Measurements from ENCODE around the gene TTC23.
"Not testable (repeated sequence)": the region's sequence is repeated elsewhere in the genome, so short reads cannot be mapped to it uniquely, and the experiment has no call there.

The TTC23 gene

DNA sequence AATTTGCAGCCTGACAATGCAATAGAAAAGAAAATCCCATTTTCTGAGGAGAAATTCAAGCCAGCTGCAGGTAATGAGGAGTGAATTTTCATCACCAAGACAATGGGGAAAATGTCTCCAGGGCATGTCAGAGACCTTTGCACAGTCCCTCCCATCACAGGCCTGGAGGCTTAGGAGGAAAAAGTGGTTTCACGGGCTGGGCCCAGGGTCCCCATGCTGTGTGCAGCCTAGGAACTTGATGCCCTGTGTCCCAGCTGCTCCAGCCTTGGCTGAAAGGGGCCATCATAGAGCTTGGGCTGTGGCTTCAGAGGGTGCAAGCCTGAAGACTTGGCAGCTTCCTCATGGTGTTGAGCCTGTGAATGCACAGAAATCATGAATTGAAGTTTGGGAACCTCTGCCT lies 57.2 kb downstream of the TTC23 start:
- DNase-seq = not testable (repeated sequence)

DNA sequence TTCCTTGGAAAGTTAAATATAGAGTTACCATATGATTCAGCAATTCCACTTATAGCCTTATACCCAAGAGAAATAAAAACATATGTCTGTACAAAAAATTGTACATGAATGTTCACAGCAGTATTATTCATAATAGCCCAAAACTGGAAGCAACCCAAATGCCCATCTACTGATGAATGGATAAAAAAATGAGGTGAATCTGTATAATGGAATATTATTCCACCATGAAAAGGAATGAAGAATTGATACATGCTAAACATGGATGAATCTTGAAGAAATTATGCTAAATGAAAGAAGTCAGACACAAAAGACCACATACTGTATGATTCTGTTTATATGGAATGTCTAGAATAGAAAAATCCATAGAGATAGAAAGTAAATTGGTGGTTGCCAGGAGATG lies 61.4 kb downstream of the TTC23 start:
- DNase-seq = no peak

DNA sequence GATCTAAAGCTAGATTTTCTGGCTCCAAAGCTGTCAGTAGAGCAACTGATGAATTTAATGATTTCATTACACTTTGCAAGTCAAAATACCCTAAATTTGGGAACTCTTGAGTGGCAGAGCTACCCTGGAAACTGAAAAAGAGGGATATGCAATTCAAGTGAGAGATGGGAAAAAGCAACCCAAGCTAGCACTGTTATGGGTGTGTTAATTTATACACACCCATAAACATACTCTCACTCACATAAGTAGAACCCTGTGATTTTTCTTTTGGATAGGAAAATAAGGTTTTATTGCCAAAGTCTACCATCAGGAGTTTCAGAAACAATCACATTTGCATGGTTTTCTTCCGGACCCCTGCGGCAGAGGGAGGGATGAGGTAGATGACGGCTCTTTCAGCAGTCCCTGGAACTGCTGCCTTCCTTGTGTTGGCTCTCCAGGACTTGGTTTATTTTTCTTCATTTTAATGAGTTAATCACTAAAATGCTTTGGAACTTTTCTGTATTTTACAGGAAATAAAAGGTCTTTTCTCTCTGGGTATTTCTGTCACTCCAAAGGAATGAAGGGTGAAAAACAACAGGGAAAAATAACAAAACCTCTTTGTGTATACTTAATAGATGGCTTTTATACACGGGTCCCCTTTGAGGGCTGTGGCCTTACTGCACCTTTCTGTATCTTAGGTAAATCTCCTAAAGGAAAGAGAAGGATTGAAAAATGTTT lies 63.8 kb downstream of the TTC23 start:
- no peak for DNase-seq

DNA sequence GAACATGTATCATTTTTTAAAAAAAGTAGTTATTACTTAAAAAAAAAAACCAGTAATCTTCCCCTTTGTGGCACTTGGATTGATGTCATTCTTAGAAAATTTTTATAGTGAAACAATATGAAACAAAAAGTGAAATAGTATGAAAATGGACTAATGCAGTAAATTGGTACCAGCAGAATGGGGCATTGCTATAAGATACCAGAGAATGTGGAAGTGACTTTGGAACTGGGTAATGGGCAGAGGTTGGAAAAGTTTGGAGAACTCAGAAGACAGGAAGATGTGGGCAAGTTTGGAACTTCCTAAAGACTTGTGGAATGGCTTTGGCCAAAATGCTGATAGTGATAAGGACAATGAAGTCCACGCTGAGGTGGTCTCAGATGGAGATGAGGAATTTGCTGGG lies 66.6 kb downstream of the TTC23 start:
- DNase-seq = no peak

DNA sequence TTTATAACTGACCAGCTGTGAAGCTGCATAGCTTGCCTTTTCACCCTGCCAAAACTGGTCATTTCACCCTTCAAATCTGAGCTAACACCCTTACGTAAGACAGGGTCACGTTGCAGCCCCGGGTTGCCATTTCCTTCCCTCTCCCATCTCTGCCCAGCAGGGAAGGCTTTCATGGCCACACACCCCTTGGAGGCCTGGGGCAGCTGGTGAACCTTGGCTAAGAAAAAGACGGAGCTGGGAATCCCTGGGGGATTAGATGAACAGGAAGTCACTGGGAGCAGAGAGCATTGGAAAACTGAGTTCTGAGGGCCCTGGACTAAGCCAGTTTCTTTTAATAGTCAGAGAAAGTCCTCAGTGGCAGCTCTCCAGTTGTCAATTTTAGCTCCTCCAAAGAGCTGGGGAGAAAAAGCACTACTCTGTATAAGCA lies 67.8 kb downstream of the TTC23 start:
- peak; percentile 81 for DNase-seq

DNA sequence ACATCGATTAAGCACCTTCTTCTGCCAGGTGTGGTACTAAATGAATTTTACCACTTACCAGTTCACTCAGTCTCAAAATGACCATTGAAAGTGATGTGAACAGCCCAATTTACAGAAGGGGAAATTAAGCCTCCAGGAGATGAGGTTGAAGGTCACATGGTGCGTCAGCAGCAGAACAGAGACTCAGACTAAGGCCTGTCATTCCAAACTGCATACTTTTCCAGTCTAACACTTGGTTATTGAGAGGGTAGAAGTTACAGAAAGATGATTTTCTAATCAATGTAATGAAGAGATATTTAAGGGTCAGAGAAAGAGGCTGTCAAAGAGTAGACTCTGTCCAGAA lies 68.4 kb downstream of the TTC23 start:
- no peak for DNase-seq

DNA sequence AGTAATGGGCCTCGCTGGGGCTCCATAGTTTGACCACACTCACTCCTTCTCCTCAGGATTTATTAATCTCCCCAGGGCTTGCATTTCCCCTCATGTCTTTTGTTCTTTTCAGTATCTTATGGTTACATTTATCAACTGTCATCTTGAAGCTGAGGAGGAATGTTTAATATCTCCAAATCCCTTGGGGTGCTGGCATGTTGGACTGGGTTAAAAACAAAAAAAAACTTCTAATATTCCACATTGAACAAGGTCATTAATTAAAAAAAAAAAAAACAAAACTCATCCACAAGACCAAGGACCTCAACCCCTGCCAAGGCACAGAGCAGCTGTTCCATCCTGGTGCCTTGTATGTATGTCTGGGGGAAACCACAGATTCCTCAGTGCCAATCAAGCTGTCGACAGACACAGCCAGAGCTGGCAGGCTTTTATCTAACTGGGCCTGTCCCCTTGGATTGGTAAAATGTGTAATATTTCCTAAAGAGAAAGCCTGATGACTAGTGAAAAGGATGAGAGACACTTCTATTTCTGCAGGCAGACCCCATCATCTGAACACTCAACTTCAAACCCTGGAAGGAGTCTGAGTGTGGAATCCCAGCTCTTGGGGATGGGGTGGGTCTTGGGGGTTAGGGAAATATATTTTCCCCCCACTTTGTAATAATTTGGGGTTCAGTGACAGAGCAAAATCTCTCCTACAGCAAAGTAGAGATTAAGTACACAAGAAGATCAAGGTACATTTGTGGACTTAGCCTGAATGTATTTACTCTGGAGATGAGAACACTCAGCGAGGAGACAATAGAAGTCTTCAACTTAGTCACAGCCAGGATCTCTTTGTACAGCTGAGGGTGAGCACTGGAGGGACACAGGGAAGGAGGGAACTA lies 69.1 kb downstream of the TTC23 start:
- peak; percentile 46 for DNase-seq

DNA sequence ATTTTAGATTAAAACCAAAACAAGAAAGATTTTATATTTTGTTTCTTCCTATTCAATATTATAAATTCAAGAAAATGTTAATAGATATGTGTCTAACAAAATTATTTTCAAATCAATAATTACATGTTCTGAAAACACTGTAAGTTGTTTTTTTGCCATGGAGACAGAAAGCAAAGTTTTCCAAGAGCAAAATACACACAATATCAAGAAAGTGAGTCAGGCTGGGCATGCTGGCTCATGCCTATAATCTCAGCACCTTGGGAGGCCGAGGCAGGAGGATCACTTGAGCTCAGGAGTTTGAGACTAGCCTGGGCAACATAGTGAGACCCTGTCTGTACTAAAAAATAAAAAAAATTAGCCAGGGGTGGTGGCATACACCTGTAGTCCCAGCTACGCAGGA lies 71.7 kb downstream of the TTC23 start:
- no peak for DNase-seq

DNA sequence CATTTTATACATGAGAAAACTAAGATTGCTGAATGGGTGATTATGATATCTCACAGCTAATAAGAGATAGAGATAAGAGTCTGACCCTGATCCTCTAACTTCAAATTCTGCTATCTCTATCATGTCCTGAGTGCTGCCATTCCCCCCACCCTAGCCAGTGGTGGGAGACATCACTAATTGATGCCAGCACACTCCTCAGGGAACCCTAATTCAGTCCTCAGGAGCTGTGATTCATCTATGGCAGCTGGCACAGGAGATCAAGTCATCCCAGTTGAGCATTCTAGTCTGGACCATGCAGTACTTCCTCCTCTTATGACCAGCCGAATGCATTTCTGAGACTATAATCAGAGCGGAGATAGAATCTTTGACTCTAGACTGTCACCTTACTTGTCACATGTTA lies 72.6 kb downstream of the TTC23 start:
- DNase-seq = no peak

DNA sequence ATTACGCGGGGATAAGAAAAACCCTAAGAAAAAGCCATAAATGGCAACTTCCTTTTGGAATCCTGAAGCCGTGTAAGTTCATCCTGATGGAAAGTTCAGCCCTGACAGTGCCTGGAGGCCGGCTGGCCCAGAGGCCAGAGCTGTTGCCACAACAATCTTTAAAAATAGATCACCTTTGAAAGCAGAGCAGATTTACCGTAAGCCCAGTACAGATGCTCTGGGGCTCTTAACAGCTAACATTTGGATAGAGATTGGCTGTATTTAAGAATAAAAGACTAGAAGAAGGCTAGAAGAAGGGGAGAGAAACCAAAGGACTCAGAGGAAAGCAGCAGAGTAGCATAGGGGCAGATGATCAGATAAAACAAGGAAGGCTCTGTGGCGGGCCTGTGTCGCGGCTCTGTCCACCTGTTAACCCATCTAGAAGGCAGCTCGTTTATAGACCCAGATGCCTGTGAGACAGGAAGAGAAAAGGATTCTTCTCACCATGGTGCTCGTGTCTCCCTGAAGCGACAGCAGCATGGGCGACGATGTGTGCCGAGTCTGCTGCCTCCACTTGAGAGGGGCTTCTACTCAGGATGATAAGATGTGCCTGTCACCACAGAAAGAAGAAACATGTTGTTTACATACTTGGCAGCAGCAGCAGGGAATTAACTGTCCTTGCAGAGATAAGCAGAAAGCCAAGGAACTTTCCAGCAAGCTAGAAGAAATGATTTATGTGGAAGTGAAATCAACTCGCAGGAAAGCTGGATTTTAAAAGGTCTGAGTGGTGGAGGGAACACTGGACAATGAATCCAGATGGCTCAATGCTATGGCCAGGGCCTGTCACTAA lies 74.6 kb downstream of the TTC23 start:
- DNase-seq = no peak

DNA sequence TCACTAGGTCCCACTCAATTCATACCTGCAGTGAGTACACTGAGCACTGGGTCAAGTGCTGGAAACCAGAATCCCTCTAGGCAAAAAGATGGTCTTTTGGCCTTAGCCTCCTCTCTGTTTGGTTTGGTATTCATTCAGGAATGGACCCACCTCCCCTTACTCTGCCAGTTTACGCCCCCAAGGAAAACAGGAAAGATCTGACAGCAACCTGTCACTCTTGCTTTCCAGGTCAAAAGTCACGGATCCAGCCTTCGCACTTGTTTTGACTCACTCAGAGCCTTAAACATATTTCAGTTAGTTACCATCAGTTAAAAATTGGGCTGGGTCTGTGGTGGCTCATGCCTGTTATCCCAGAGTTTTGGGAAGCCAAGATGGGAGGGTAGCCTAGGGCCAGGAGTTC lies 76.4 kb downstream of the TTC23 start:
- DNase-seq = no peak

DNA sequence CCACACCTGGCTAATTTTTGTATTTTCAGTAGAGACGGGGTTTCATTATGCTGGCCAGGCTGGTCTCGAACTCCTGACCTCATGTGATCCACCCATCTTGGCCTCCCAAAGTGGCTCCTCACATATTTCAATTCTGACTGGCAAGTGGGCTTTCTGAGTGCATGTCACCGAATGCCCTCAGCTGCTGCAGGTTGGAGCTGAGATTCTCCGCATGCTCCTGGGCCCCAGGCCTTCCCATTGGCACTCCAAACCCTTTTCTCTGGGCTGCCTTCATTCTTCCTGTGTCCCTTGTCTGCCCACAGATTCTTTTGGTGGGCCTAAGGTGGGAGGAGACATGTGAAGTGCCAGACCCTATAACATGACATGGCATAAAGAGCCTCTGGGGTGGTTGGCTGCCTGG lies 77.2 kb downstream of the TTC23 start:
- DNase-seq = no peak

DNA sequence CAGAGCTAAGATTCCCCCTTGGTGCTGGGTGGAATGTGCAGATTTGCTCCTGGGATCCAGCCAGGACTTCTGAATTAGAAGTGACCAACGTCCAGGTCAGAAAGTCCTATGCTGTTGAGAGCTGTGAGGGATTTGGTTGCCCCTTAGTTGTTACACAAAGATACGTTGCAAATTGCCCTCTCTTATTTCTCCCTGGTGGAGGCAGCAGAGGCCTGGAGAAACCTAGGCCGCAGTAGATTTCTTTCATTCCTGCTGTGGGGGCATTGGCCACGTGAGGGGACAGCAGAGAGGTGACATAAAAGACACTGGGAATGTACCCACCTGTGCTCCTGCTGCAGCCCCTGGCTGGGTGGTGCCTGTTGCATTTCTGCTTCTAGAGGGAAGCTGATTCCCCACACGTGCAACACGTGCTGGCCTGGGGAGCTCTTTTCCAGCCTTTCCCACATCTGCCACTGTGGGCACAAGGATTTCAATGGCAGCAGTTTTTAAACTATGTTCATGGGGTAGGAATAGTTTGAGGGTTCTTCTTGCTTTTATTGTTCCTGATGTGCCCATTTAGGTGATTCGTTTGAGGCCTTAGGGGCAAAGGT lies 78.8 kb downstream of the TTC23 start:
- no peak for DNase-seq

DNA sequence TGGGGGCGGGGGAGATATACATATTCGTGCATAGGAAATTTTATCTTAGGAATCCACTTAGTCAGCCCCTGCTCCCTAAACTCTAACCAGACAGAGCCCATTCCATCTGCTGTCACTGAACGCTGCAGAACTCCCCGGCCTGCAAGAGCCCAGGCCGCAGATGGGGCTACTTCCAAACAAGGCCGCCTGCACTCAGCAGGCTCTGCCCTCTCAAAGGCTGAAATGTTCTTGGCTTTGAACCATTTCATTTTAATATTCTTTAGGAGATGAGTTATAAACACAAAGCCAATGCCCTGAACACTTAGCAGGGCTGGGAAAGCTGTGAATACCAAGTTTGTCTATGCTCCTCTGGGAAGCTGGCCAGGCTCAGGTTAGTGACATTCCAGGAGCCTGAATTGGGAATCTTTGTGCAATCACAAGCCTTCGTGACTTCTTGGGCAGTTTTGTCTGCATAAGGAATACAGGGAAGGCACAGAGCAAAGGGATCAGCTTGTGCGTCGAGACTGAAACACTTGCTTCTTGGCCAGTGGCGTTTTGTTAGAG lies 79.5 kb downstream of the TTC23 start:
- DNase-seq = no peak

DNA sequence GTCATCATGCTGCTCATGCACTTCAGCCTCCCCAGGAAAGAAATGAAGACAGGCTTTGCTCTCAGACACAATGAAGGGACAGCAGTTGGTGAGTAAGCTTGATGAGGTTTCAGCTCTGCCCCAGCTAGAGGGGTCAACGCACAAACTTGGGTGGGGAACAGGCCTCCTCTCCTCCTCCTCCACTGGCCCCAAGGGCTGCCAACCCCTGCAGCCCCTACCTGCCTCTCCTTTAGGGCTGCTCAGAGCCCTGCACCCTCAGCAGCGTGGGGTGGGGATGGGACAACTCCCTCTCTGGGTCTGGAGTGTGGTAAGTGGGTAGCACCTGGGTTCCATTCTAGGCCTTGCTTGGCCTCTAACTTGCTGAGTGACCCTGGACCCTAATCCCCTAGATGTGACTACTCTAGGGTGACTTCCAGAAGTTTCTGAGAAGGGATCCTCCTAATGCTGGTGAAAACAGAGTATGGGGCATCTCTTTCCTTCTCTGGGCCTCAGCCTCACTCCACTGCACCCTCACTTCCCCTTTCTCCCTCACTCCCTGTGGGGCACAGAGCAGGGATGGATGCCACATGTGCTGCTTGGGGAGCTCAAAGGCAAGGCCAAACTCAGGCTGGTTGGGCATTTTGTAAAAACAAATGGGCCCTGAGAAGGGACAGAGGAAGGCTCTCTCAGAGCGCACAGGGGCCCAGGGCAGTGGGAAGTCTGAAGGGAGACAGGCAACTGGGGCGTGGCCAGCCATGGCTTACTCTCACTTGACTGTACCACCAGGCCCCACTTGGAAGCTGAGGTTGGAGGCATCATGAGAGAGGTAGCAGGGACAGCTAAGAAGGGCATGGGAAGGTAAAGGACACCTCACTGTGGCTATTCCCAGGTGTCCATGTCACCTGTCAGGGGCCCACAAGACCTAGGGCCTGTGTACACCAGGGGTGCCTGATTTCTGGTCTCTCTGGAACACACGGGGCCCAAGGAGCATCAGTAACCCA lies 80.5 kb downstream of the TTC23 start:
- DNase-seq = no peak

DNA sequence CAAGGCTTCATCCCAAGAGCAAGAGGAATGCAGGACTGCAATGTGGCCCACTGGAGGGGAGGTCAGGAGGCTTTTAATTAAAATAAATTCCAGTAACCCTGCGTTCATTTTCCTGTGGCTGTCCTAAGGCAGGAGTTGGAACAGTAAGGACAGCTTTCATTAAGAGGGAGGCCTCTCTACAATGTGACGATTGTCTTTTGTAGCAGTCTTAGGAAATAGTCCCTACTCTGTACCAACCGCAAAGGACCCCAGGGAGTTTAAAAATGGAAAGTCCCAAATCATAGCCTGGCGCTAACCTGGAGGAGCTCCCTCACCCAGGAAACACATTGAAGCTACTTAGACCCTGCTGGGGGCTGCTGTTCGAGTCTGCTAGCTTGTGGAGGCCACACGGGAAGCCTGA lies 81.7 kb downstream of the TTC23 start:
- DNase-seq = no peak

DNA sequence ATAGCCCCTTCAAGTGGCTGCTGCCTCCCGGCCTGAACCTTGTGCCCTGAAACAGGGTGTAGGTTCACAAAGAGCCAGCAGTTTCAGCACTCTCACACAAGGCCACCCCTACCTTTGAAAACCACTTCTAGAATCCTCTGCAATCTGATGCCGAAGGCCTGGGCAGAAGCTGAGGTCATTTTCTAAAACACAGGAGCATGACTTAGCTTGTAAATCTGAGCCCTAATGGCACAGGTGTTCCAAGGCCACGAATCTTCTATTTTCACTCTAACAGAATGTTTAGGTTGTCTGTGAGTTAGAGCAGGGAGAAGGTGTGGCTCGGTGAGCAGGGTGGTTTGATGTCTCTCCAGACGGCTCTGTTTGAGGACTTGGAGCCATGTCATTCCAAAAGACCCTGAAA lies 82.2 kb downstream of the TTC23 start:
- no peak for DNase-seq

DNA sequence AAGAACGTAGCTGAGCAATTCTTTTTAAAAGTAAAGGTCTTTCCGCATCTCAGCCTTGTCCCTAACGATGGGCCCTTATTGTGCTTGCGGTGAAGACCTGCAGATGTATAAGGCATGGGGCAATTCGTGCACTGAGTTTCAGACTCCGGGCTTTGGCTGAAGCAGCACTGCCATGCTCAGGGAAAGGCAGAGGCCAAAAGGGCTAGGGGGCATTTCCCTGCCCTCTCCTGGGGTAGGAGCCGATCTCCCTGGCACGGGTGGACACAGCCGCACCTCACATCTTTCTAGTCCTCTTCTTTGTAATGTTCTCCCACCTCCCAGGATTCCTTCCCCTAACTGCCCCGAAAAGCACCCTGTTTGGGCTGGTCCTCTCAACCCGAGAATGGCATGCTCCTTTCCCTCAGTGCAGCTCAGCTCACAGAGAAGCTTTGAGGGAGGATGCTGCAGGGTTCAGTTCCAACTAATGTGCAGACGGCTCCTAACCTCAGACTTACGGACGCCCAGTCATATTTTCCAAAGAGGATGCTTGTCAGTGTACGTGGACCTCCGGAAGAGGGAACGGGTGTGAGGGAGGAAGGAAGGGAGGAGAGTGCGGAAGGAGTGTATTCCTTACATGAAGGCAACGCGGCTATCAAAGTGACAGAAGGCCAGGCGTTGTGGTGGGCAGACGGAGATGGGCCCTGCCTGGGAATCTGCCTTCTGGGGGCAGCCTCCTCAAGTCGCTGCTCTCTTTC lies 83.3 kb downstream of the TTC23 start:
- DNase-seq = no peak

DNA sequence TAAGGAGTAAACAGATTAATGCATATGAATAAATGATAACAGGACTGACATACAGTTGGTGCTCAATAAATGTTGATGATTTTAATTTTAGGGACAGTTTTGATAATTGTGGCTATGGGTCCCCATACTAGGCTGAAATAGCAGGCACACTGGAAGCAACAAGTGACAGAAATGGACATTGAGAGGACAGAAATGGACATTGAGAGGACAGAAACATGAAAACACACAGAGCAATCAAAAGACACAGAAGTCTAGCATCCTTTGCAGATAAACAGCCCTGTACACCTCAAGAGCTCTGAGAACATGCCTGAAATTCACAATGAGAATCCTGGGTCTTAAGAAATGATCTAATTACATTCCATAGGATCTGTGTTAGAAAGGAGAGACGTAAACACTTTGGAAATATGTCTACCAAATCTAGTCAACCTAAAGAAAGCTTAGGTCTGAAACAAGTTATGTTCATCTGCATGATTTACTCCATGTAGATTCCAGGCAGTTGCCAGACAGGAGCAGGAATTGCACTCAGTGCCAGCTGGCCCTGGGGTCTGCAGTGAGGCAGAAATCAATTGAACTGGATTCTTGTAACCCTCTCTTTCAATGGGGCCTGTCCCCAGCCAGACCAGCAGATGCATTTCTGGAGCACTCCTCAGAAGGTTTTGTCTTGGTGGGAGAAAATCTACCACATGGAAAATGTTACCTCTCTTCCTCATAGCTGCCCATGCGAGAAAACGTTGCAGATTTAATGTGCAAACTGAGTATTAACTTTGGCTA lies 84.2 kb downstream of the TTC23 start:
- DNase-seq = no peak

DNA sequence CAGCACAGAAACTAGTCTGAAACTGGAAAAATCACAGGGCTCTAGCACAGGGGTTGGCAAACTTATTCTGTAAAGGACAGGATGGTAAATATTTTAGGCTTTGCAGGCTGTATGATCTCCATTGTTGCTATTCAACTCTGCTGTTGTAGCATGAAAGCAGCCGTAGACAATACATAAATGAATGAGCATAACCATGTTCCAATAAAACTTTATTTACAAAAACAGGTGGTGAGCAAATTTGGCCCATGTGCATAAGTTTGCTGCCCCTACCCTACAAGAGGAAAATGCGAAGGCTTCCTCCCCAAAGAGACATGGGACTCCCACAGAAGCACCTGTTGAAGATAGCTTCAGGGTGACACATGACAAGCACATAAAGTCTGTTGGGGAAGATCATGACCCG lies 85.3 kb downstream of the TTC23 start:
- DNase-seq = no peak

Measured in NCI-H69 (cell line).